Stimulated activated naive B cell treated with anti-CD40 and anti-IgM and Interleukin-4, amounts not matched to agents 10 μg/mL and 1 μg/mL and 100 μg/mL, for 72 hours (primary cell): Measurements from ENCODE around the gene C1QL2.

Experiments
- ATAC-seq, 2 donors: fragments of 150-1000 bp; cut with Tn5 transposase; replicated peaks; 2 replicates each; pipeline ENCODE4 v1.10.0; 2021; ENCODE audit warnings: moderate library complexity in 1 of 2
- DNase-seq: peaks from one replicate; pipeline ENCODE4 v3.0.0; 2021
- H3K27ac Mint-ChIP-seq: one replicate; pipeline ENCODE4 v1.8.0; 2022; ENCODE audit warnings: mild to moderate bottlenecking, mixed read lengths
- H3K27me3 Mint-ChIP-seq, 2 donors: one replicate each; pipeline ENCODE4 v1.8.0; 2022; ENCODE audit warnings: mixed read lengths in 2 of 2
- H3K36me3 Mint-ChIP-seq, 2 donors: one replicate each; pipeline ENCODE4 v1.8.0; 2022; ENCODE audit warnings: mixed read lengths in 2 of 2, mild to moderate bottlenecking in 1 of 2
- H3K4me1 Mint-ChIP-seq, 2 donors: one replicate each; pipeline ENCODE4 v1.8.0; 2022; ENCODE audit warnings: mixed read lengths in 2 of 2, mild to moderate bottlenecking in 1 of 2
- H3K4me3 Mint-ChIP-seq, 2 donors: one replicate each; pipeline ENCODE4 v1.8.0; 2022; ENCODE audit warnings: mild to moderate bottlenecking in 2 of 2, mixed read lengths in 2 of 2, moderate library complexity in 1 of 2
- H3K9me3 Mint-ChIP-seq, 2 donors: one replicate each; pipeline ENCODE4 v1.8.0; 2022; ENCODE audit warnings: mixed read lengths in 2 of 2, mild to moderate bottlenecking in 1 of 2

The C1QL2 gene

DNA sequence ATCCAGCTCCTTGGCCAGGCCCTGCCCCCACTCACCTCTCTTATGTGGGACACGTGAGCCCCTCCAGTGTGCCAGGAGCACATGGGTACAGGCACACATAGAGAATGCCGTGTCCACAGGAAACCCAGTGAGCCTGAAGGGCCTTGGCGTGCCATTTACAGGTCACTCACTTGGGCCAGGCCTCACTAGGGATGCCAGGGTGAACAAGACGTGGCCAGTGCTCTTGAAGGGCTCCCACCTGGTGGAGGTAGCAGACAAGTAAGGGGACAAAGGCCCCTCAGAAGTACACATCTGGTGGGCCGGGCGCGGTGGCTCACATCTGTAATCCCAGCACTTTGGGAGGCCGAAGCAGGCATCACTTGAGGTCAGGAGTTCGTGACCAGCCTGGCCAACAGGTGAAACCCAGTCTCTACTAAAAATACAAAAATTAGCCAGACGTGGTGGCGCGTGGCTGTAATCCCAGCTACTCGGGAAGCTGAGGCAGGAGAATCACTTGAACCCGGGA, 15.1 kb upstream of the C1QL2 start:
- Mint-ChIP-seq H3K27ac (no peak overlapping the region), H3K9me3 (no peaks in the 10 kb centered on the region), H3K36me3 (no peaks in the 10 kb centered on the region), H3K27me3 (peaks cover 6% of the 10 kb centered on the region in 2 donors), H3K4me3 (no peak overlapping the region), H3K4me1 (no peaks in the 10 kb centered on the region)
- ATAC-seq (no peak), DNase-seq (no peak)

DNA sequence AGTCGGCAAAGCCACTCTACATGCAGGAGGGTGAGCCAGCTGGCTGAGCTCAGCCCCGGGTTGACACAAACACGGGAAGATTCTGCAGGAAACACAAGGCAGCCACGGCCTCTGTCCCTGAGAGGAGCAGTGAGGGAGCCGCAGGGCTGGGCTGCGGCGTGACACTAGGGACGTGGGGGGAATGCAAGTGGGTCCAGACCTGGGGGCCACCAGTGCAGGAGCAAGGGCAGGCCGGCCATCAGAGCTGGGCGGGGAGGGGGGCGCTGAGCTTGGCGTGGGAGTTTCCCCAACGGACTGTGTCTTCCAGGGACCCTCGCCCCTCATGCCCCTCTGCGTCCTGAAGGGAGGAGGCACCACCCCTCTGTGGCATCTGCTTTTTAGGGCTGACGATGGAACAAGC, 12.0 kb upstream of the C1QL2 start:
- DNase-seq: no peak
- peaks cover 21 to 26% of the 10 kb centered on the region in 2 donors for H3K27me3 Mint-ChIP-seq

DNA sequence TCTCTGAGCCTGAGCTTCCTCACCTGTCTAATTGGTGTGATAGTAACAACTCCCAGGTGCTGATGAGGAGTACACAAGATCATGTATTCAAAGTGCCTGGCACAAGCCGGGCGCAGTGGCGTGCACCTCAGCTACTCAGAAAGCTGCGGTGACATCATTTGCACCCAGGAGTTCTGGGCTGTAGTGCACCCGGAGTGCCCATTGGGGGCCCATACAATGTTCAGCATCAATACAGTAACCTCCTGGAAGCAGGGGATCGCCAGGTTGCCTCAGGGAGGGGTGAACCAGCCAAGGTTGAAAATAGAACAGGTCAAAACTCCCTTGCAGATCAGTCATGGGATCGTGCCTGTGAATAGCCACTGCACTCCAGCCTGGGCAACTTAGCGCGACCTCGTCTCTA, 11.2 kb upstream of the C1QL2 start:
- Mint-ChIP-seq H3K9me3 (no peaks in the 10 kb centered on the region), H3K36me3 (no peaks in the 10 kb centered on the region), H3K4me3 (no peak overlapping the region), H3K27ac (no peak overlapping the region), H3K27me3 (peaks cover 21 to 26% of the 10 kb centered on the region in 2 donors), H3K4me1 (no peaks in the 10 kb centered on the region)
- no peak for ATAC-seq
- no peak for DNase-seq

More for the DNA sequence above, 12.0 kb upstream of the C1QL2 start:
- Mint-ChIP-seq H3K4me1 (no peaks in the 10 kb centered on the region), H3K27ac (no peak overlapping the region), H3K9me3 (no peaks in the 10 kb centered on the region), H3K4me3 (no peak overlapping the region), H3K36me3 (no peaks in the 10 kb centered on the region)
- no peak for ATAC-seq

DNA sequence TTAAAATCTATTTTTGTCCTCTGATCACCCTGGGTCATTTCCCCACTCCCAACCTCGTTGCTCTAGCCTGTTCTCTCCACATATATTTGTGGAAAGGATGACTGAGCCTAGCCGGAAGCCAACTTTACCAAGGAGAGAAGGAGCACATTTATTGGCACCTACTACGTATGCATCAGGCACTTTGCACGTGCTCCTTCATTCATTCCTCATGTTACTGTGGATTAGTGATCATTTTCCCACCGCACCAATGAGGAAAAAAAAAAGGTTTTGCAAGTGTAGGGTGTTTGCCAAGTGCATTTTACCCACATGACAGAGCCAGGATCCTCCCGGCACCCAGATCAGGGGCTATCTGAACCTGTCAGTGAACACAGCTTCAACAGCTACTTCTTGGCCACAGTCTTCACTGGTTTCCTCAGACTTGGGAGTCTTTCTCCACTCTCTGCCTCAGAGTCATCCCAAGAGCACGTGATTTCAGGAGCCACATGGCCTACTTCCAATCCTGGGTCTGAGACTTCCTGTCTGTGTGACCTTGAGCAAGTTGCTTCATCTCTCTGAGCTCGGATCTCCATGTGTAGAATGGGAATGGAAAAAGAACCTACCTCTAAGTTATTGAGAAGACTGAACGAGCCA, 1.9 kb upstream of the C1QL2 start:
- DNase-seq: no peak
- peaks cover 0 to 5% of the 10 kb centered on the region in 2 donors for H3K36me3 Mint-ChIP-seq
- peaks cover 6% of the 10 kb centered on the region in 2 donors for H3K4me1 Mint-ChIP-seq
- H3K4me3 Mint-ChIP-seq: no peak overlapping the region
- H3K9me3 Mint-ChIP-seq: peaks cover 0 to 1% of the 10 kb centered on the region in 2 donors
- no peak overlapping the region for H3K27ac Mint-ChIP-seq
- peaks cover 46 to 72% of the 10 kb centered on the region in 2 donors for H3K27me3 Mint-ChIP-seq
- ATAC-seq: no peak

DNA sequence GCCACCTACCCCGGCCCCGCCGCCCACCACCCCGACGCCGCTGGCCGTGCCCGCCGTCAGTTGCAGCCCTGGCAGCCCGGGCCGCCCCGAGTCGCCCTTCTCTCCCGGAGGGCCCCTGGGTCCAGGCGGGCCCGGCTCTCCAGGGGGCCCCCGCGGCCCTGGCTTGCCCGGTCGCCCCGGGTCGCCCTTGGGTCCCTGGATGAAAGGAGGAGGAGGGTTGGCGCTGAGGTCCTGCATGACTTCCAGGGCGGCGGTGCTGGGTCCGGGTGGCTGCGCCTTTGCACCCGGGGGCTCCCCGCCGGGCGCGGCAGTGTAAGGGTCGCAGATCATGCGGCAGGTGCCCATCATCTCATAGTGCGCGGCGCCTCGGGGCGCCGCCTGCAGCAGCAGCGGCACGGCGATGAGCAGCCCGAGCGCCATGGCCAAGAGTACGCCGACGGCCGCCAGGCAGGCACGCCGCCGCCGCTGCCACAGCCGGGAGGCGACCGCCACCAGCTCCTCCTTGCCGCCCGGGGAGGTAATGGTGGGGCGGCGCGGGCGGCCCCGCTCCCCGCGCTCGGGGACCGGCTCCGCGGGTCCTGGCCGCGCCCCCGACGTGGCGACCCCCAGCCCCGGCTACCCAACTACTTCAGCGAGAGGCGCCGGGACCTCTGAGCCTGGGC, 570 bp downstream of the C1QL2 start:
- H3K9me3 Mint-ChIP-seq: peaks cover 0 to 1% of the 10 kb centered on the region in 2 donors
- H3K4me1 Mint-ChIP-seq: peaks cover 6% of the 10 kb centered on the region in 2 donors
- no peak overlapping the region for H3K27ac Mint-ChIP-seq
- H3K36me3 Mint-ChIP-seq: peaks cover 0 to 5% of the 10 kb centered on the region in 2 donors
- no peak overlapping the region for H3K4me3 Mint-ChIP-seq
- DNase-seq: no peak
- H3K27me3 Mint-ChIP-seq: peaks cover 61 to 88% of the 10 kb centered on the region in 2 donors
- no peak for ATAC-seq

DNA sequence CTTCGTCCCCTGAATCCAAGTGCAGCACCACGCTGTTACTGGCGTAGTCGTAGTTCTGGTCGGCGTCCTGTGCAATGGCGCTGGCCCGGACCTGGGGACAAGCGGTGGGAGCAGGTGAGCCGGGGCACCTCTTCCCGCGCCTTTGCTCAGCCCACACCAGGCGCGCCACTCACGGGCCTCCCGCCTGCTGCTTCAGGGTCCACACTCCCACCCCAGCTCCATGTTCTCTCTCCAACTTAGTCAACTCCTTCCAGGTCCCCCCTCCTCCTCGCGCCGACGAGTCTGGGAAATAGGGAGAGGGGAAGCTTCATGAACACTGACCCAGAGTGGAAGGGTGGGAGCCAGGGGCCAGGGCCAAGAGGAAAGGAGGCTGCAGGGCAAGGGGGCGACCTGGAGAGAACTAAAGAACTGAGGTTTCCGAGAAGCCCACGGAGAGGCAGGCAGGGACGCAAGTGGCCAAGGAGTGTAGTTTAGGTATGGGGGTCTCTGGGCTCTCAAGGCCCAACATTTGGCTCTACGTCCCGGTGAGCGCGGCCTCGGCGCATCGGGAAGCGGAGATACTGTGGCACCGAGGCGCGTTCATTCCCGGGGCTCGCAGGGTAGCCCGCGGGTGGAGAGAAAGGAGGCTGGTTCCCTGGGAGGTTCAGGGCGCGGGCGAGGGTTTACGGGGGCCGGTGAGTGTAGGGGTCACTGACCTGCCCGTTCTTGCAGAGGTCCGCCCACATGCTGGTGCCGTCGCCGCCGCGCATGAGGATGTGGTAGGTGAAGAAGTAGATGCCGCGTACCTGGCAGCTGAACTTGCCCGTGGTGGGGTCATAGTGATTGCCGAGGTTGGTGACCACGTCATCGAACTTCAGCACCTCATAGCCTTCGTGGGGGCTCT, 1.4 kb downstream of the C1QL2 start:
- peaks cover 55 to 85% of the 10 kb centered on the region in 2 donors for H3K27me3 Mint-ChIP-seq
- H3K27ac Mint-ChIP-seq: no peak overlapping the region
- H3K36me3 Mint-ChIP-seq: peaks cover 1 to 5% of the 10 kb centered on the region in 2 donors
- DNase-seq (no peak), ATAC-seq (no peak)
- peaks cover 6% of the 10 kb centered on the region in 2 donors for H3K4me1 Mint-ChIP-seq
- H3K4me3 Mint-ChIP-seq: peak overlapping the region in 1 of 2 donors; percentile 57
- peaks cover 0 to 1% of the 10 kb centered on the region in 2 donors for H3K9me3 Mint-ChIP-seq

DNA sequence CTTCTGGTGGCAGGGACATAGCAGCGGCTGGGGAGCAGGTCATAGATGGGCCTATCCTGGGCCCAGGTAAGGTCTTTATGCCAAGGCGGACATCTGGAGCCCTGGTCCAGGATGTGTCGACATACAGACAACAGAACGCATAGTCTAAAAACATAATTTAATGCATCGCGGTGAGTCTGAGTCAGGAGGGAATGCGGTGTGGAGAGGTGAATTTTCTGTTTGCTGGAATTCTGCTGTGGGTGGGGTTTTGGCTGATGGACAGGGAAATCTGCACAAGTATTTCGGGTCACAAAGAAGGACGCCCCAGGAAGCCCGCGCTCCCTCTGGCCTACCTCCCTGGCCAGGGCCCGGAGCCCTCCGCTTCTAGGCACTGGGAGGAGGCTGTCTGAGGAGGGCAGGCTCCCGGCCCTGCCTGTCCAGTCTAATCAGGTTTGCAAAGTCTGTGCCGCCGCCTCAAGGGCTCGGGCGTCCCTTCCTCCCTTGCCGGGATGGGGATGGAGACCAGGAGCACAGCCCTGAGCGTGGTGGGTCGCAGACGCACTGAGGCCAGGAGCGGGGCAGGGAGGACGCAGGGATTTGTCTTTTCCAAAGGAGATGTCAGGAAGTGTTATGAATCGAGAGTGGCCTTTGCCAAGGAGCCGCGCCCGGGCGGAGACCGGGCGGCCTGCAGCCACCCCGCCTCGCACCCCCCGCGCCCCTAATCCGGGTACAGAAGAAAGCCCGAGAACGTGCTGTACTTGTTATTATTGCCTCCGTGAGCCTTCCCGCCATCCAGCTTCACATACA, 2.3 kb downstream of the C1QL2 start:
- ATAC-seq (no peak), DNase-seq (no peak)
- Mint-ChIP-seq H3K27ac (peak overlapping the region; percentile 56), H3K4me3 (peak overlapping the region in 1 of 2 donors; percentile 26), H3K9me3 (no peaks in the 10 kb centered on the region), H3K4me1 (peaks cover 6% of the 10 kb centered on the region in 2 donors), H3K27me3 (peaks cover 55 to 79% of the 10 kb centered on the region in 2 donors), H3K36me3 (peaks cover 1 to 5% of the 10 kb centered on the region in 2 donors)

DNA sequence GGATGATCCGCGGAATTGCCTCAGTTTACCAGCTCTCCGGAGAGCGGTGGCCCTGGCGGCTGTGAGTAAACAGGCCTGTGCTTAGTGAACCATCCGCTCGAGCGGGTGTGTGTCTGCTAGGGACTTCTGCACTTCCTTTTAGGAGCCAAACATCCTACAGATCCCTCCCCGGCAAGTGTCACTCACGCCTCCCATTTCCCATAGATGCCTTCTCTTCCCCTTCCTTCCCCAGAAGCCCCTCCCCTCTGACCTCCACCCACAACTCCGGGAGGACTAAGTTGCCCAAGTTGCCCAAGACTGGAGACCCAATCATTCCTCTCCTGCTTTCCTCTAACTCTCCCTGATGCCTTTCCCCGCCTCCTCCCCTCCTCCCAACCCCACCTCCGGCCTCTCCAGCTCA, 2.9 kb downstream of the C1QL2 start:
- H3K9me3 Mint-ChIP-seq: no peaks in the 10 kb centered on the region
- peaks cover 57 to 74% of the 10 kb centered on the region in 2 donors for H3K27me3 Mint-ChIP-seq
- ATAC-seq (no peak), DNase-seq (no peak)
- peaks cover 6% of the 10 kb centered on the region in 2 donors for H3K4me1 Mint-ChIP-seq
- H3K36me3 Mint-ChIP-seq: peaks cover 1 to 5% of the 10 kb centered on the region in 2 donors
- no peak overlapping the region for H3K4me3 Mint-ChIP-seq
- no peak overlapping the region for H3K27ac Mint-ChIP-seq

DNA sequence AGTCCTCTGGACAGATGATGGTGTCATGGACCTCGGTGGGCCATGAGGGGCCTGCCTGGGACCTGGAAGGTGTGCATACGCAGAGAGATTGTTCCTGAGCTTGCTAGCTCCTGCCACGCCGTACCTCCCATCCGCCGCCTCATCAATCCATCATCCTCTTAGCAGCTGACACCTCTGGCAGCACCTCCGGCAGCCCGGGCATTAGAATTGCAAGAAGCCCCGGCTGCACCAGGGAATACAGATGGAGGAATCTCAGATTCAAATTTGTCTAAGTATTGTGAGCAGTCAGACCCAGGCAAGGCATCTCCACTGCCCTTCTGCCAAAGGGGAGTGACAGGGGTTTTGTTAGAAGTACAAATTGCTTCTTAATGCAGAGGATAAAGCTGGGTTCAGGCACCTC, 4.5 kb downstream of the C1QL2 start:
- Mint-ChIP-seq H3K27me3 (peaks cover 54 to 72% of the 10 kb centered on the region in 2 donors), H3K27ac (no peak overlapping the region)
- no peak for DNase-seq

DNA sequence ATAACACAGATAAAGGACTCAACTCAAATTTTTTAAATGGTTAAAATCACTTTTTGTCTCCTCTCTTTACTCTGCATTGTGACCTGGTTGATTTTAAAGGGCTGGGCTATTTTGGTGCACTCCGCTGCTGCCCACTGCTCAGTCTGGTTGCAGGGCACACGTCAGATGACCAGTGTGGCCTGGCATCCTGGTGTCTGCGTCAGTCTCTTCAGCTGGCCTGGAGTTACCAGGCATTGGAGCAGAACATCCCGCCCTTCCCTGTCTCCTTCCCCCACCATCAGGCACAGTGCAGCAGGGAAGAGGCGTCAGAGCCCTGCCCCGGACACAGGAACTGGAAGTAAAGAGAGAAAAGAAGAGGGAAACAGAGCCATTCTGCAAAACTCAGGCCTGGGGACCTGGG, 8.9 kb downstream of the C1QL2 start:
- peaks cover 36 to 44% of the 10 kb centered on the region in 2 donors for H3K27me3 Mint-ChIP-seq
- no peak overlapping the region for H3K4me3 Mint-ChIP-seq
- no peaks in the 10 kb centered on the region for H3K4me1 Mint-ChIP-seq
- no peaks in the 10 kb centered on the region for H3K9me3 Mint-ChIP-seq
- no peak overlapping the region for H3K27ac Mint-ChIP-seq
- ATAC-seq (no peak), DNase-seq (no peak)
- peaks cover 0 to 1% of the 10 kb centered on the region in 2 donors for H3K36me3 Mint-ChIP-seq

More for the DNA sequence above, 4.5 kb downstream of the C1QL2 start:
- no peaks in the 10 kb centered on the region for H3K9me3 Mint-ChIP-seq
- no peak for ATAC-seq
- H3K36me3 Mint-ChIP-seq: peaks cover 1 to 5% of the 10 kb centered on the region in 2 donors
- peaks cover 6% of the 10 kb centered on the region in 2 donors for H3K4me1 Mint-ChIP-seq
- no peak overlapping the region for H3K4me3 Mint-ChIP-seq

DNA sequence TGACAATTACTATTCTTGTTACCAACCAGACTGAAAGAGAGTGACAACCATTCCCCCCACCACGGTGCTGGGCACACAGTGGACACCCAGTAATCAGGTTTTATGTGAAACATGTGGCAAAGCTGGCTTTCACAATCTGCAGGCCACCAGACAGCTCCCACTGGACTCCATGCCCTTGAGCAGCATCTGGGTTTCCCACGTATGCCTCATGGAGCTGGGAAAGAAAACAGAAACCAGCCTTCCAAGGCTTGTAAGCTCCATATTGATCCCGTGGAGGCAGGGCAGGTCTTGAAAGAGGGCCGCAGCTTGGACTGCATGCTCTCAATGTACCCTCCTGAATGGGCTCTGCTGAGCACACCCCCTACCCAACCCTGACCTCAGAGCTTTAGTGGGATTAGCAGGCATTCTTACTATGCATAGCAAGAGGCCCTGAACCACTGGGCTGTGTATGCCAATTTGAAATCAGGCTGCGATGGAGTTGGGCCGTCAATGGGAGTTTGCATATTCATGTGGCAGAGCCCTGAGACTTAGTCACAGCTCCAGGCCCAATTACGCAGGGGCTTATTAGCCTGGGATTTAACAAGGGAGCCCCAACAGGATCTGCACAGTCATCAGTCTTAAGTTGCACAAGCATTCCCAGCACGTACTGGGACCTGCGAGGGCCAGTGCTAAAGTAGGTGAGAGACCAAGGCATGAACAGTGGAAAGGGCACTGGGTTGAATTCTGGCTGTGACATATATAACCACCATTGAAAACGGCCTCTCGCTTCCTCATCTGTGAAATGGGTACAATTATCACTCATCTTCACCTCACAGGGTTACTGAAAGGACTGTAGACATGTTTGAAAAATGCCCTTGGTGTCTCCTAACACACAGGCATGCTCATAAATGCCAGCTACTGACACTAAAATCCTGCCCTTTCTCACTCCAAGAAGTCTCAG, 10.5 kb downstream of the C1QL2 start:
- Mint-ChIP-seq H3K36me3 (peaks cover 0 to 1% of the 10 kb centered on the region in 2 donors), H3K4me1 (no peaks in the 10 kb centered on the region), H3K4me3 (no peak overlapping the region), H3K9me3 (no peaks in the 10 kb centered on the region), H3K27ac (no peak overlapping the region), H3K27me3 (peaks cover 32 to 35% of the 10 kb centered on the region in 2 donors)
- no peak for DNase-seq
- ATAC-seq: no peak

DNA sequence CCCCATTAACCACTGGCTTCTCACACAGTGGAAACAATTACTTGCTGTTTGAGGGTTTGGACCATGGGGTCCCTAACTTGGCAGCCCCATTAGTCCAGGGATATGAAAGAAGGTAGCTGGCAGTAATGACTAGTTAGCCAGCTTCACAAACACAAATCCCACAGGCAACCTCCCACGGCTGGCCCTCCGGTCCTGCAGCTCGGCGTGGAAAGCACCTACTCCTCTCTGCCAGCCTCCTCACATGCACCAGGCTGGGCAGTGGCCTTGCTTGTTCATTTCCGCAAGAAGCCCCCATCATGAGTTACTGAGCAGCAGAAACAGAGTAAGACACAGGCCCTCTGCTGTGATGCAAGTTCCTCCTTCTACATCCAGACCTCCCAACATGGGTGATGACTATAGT, 13.7 kb downstream of the C1QL2 start:
- Mint-ChIP-seq H3K9me3 (no peaks in the 10 kb centered on the region), H3K4me3 (no peak overlapping the region), H3K36me3 (no peaks in the 10 kb centered on the region), H3K4me1 (no peaks in the 10 kb centered on the region), H3K27me3 (peaks cover 18 to 26% of the 10 kb centered on the region in 2 donors), H3K27ac (no peak overlapping the region)
- ATAC-seq: no peak
- no peak for DNase-seq

DNA sequence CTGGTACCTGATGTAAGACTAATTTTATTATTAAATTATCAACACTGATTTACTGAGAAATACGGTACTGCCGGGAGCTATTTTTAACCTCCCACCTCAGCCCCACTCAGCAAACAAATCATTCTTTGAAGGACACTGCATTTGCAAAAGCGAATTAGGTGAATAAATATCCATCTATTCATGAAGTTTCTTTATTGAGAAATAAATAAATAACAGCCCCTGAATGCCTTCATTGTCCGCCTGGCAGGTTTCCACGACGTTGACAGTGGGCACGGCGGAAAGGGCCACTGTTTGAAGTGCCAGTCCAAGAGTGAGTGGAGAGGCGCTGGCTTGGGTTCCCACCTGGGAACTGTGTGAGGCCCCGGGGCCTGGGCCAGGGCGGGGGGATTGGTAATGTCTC, 15.7 kb downstream of the C1QL2 start:
- ATAC-seq: no peak
- no peaks in the 10 kb centered on the region for H3K9me3 Mint-ChIP-seq
- H3K4me3 Mint-ChIP-seq: no peak overlapping the region
- H3K27ac Mint-ChIP-seq: no peak overlapping the region
- H3K36me3 Mint-ChIP-seq: no peaks in the 10 kb centered on the region
- H3K27me3 Mint-ChIP-seq: peaks cover 12 to 28% of the 10 kb centered on the region in 2 donors
- DNase-seq: no peak
- H3K4me1 Mint-ChIP-seq: no peaks in the 10 kb centered on the region
